Measurements from ENCODE around the gene MTREX.
A peak's percentile ranks its signal among the peaks of the same experiment; 100 is the strongest.

Gene MTREX

GRCh38 chr5:55325621-55326020 lies 17.8 kb downstream of the MTREX start:
- no peak for DNase-seq

GRCh38 chr5:55327281-55327680 lies 19.5 kb downstream of the MTREX start:
- no peak for DNase-seq

- no peak for DNase-seq
Observed at GRCh38 chr5:55331321-55331720, 23.5 kb downstream of the MTREX start.

- DNase-seq, result no peak
Observed at GRCh38 chr5:55333017-55333416, 25.2 kb downstream of the MTREX start.

- no peak for DNase-seq
Observed at GRCh38 chr5:55333811-55334210, 26.0 kb downstream of the MTREX start.

GRCh38 chr5:55338092-55338613 lies 30.4 kb downstream of the MTREX start:
- DNase-seq, result no peak

- peak; percentile 80 for DNase-seq
Observed at GRCh38 chr5:55338810-55339243, 31.0 kb downstream of the MTREX start.

- no peak for DNase-seq
Observed at GRCh38 chr5:55343107-55343506, 35.3 kb downstream of the MTREX start.

GRCh38 chr5:55343609-55344008 lies 35.8 kb downstream of the MTREX start:
- no peak for DNase-seq

- DNase-seq, result peak; percentile 73
Observed at GRCh38 chr5:55344392-55344992, 36.7 kb downstream of the MTREX start.

GRCh38 chr5:55345327-55345726 lies 37.5 kb downstream of the MTREX start:
- no peak for DNase-seq

GRCh38 chr5:55347786-55348185 lies 40.0 kb downstream of the MTREX start:
- DNase-seq, result no peak

- DNase-seq, result no peak
Observed at GRCh38 chr5:55350754-55351153, 43.0 kb downstream of the MTREX start.

- no peak for DNase-seq
Observed at GRCh38 chr5:55356896-55357295, 49.1 kb downstream of the MTREX start.

- no peak for DNase-seq
Observed at GRCh38 chr5:55360190-55360589, 52.4 kb downstream of the MTREX start.

GRCh38 chr5:55363856-55364255 lies 56.1 kb downstream of the MTREX start:
- no peak for DNase-seq

GRCh38 chr5:55364537-55365055 lies 56.8 kb downstream of the MTREX start:
- DNase-seq, result no peak

GRCh38 chr5:55370291-55370925 lies 62.6 kb downstream of the MTREX start:
- no peak for DNase-seq

GRCh38 chr5:55371145-55371544 lies 63.4 kb downstream of the MTREX start:
- DNase-seq, result no peak

- DNase-seq, result no peak
Observed at GRCh38 chr5:55372130-55372925, 64.5 kb downstream of the MTREX start.

GRCh38 chr5:55377810-55378209 lies 70.0 kb downstream of the MTREX start:
- DNase-seq, result no peak

GRCh38 chr5:55383254-55383653 lies 75.5 kb downstream of the MTREX start:
- DNase-seq, result no peak

- DNase-seq, result no peak
Observed at GRCh38 chr5:55384072-55384471, 76.3 kb downstream of the MTREX start.

GRCh38 chr5:55385227-55385626 lies 77.4 kb downstream of the MTREX start:
- DNase-seq, result no peak

Data from activated CD4-positive, alpha-beta T cell treated with anti-CD3 and anti-CD28 coated beads for 48 hours (primary cell).